HG03159 (cell line): ENCODE results near the gene CSH2.
"Not testable (repeated sequence)": the region's sequence is repeated elsewhere in the genome, so short reads cannot be mapped to it uniquely, and the experiment has no call there.

ENCODE experiments used
- ATAC-seq: cut with Tn5 transposase; IDR thresholded peaks from one replicate; pipeline ENCODE4 v1.9.1; 2021; ENCODE audit warnings: mild to moderate bottlenecking, moderate library complexity; ENCODE audit not compliant: unreplicated experiment

The CSH2 gene

DNA sequence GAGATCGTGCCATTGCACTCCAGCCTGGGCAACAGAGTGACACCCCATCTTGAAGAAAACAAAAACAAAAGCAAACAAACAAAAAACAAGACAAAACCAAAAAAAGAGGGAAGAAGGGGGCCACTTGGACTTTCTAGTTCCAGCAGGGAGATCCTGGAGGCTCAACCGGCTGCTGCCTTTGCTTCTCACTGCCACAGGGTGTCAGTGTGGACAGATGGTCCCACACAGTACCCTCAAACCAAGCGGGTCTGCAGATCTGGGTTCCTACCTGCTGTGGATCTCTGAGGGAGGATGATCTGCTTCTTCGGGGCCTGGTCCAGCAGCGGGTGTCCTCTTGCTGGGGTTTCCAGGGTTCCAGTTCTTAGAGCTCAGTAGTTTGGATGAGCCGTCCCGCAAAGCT, 6.9 kb downstream of the CSH2 start:
- ATAC-seq = not testable (repeated sequence)

- ATAC-seq = no peak
Observed at GRCh38 chr17:63859257-63859656, 14.2 kb downstream of the CSH2 start.

GRCh38 chr17:63856425-63856824, 17.1 kb downstream of the CSH2 start:
- ATAC-seq = not testable (repeated sequence)

GRCh38 chr17:63855185-63855584, 18.3 kb downstream of the CSH2 start:
- no peak for ATAC-seq

GRCh38 chr17:63854709-63855108, 18.8 kb downstream of the CSH2 start:
- ATAC-seq = no peak

GRCh38 chr17:63853260-63853659, 20.2 kb downstream of the CSH2 start:
- no peak for ATAC-seq

GRCh38 chr17:63850401-63850800, 23.1 kb downstream of the CSH2 start:
- ATAC-seq = no peak

DNA sequence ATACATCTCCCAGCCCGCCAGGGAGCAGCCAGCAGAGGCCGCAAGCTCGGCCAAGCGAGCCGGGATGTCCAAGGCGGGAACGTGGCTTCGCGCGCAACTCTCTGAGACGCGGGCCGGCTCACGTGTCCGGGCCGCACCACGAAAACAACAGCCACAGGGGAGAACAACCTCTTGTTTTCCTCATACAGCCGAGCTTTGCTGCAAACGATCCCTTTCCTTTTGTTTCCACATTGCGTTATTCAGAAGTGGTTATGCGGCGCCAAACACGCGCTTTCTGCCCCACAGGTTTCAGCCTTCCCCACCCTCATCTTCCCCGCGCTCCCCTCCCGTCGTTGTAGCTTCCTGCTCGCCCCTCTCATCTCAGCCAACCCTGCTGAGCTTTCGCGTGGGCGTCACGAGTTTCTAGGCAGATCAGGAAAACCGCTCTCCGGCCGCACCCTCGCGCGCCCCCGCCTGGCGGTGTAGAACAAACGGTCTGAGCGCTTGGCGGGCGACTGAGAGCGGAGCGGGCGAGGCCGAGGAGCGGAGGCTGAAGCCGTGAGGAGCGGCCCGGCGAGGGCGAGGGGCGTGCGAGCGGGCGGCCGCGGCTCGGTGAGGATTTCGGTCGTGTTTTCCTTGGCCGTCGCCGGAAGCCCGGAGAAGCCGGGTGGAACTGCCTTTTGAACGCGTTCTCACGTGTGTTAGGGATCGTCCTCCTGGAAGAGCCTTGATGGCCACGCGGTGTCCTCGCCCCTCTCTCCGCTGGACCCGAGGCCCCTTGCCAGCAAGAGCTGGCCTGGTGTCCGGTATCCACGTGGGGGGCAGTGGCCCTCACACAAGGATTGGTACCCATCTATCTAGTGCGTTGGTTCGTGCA, 24.4 kb downstream of the CSH2 start:
- ATAC-seq = peak; percentile 88

DNA sequence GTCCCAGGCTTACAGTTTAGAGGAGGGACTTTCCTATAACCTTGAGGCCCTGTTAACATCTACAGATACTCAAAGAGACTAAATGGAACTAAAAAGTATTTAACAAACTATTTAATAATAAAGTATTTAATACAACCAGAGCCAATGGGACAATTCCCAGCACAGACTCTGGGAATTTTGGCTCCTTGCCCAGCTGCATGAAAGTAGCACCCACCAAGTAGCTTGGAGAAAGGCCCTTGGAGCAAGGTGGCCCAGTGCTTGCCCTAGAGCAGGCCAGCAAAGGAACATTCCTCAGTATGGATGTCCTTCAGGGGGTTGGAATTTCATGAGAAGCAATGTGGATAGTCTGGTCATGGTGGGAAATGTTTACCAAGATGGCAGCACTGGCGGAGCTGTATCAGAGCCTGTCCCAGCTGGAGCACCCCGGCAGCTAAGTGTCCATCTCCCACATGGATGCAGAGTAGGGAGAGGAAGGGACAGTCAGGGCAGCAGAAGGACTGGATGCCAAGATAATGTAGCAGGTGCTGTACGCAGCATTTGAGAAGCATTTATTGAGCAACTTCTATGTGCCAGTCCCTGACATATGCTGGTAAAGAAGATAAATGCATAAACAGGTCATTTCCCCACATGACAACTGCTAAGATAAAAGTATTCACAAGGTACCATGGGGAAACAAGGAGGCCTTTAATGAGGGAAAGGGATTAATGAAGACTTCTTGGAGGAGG, 25.8 kb downstream of the CSH2 start:
- no peak for ATAC-seq

DNA sequence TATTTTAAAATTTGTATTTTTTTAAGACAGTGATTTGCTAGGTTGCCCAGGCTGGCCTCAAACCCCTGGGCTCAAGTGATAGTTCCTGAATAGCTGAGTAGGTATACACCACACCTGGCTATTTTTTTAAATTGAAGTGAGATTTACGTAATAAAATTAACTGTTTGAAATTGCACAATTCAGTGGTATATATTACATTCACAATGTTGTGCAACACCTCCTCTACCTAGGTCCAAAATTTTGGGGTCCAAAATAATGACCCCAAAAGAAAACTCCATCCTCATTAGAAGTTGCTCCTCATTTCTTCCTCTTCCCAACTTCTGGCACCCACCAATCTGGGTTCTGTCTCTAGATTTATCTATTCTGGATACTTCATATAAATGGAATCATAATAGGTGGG, 28.0 kb downstream of the CSH2 start:
- ATAC-seq = no peak

GRCh38 chr17:63843910-63844677, 29.4 kb downstream of the CSH2 start:
- ATAC-seq = no peak

- ATAC-seq = not testable (repeated sequence)
Observed at GRCh38 chr17:63843387-63843888, 30.0 kb downstream of the CSH2 start.

- peak; percentile 71 for ATAC-seq
Observed at GRCh38 chr17:63842540-63843386, 30.7 kb downstream of the CSH2 start, which contains the start of gene SMARCD2. Gene SMARCD2 (minus strand): TSS chr17:63842685. CDS start chr17:63842674, 11 bp downstream.

DNA sequence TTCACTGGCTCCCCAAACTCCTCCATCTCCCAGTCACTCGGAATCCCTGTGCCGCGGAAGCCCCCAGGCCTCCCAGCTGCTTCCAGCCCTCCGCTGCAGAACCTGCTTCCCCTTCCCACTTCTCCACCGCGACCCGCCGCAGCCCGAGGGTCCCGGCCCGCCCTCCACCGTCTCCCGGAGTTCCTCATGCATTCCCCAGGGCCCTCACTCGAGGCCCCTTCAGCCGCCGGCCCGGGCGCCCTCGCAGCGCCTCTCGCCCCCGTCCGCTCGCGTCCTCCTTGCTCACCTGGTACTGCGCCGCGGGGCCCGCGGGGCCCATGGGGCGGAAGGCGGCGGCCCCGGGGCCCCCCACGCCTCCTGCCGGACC, 31.3 kb downstream of the CSH2 start:
- ATAC-seq = peak; percentile 24

DNA sequence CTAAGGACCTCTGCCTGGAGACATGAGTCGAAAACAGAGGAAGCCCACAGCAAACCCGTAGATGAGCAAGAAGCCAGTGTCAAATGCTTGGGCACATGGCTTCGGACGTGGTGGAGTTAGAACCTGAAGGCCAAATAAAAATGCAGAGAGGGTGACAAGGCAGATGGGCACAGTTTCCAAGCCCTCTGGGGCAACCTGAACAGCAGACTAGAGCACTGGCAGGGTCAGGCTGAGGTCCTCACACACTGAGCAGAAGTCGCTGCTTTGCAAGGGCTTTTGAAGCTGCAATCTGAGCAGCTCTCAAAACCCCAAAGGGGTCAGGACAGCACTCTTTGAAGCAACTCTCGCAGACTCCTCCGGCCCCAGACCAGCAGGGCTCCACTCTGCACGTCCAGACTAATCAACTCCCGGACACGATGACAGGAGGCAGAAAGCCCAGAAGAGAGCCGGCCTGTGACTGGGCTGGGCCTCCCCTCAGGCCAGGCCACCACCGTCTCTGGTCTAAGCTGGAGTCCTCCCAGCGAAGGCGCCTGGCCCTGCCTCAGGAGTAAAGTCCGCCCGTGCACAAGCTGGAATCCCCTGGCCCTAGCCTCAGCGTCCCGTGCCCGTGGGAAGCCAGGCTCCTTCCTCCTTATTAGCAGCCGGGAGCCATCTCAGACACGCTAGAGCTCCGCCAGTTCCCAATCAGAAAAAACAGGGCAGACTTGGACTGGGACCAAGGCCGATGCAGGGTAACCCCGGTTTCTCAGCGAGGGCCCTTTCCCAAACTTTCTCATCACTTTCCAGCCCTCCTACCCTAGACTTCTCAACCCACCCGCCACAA, 31.9 kb downstream of the CSH2 start:
- no peak for ATAC-seq

- ATAC-seq = no peak
Observed at GRCh38 chr17:63840591-63841349, 32.7 kb downstream of the CSH2 start.

GRCh38 chr17:63838631-63839171, 34.8 kb downstream of the CSH2 start:
- ATAC-seq = no peak

GRCh38 chr17:63837962-63838600, 35.4 kb downstream of the CSH2 start:
- ATAC-seq = no peak
